Lower leg skin (tissue), 3 donors: ENCODE data around the gene PRLR.
"Not testable (repeated sequence)": the region's sequence is repeated elsewhere in the genome, so short reads cannot be mapped to it uniquely, and the experiment has no call there.

Experiments used
- CTCF ChIP-seq, 3 donors: fragments of 450-650 bp; IDR thresholded peaks; one replicate each; pipeline ENCODE4 v1.5.1; 2016; ENCODE audit warnings: antibody characterized with exemption in 3 of 3, mild to moderate bottlenecking in 3 of 3, moderate library complexity in 2 of 3
- POLR2A ChIP-seq, 2 donors: fragments of 450-650 bp; IDR thresholded peaks; one replicate each; pipeline ENCODE4 v1.6.1; 2016 to 2017; ENCODE audit warnings: antibody characterized with exemption in 2 of 2, mild to moderate bottlenecking in 1 of 2, moderate library complexity in 1 of 2

- TF ChIP-seq CTCF, POLR2A (IDR thresholded peaks at IDR 0.05): not testable (repeated sequence)
Observed at GRCh38 chr5:35187621-35188020, 42.7 kb downstream of the PRLR start.
